Mucosa of stomach (tissue), 1 donor: Measurements from ENCODE around the gene WWC1.

Experiments used
- H3K27me3 ChIP-seq: one replicate; pipeline ENCODE4 v1.7.0; 2013; ENCODE audit warnings: mild to moderate bottlenecking, low read length; ENCODE audit not compliant: control insufficient read depth, insufficient read depth
- H3K36me3 ChIP-seq: one replicate; pipeline ENCODE4 v1.7.0; 2013; ENCODE audit warnings: low read length; ENCODE audit not compliant: control insufficient read depth, insufficient read depth
- H3K4me1 ChIP-seq: one replicate; pipeline ENCODE4 v1.7.0; 2013; ENCODE audit warnings: mild to moderate bottlenecking, low read length; ENCODE audit not compliant: control insufficient read depth, insufficient read depth
- H3K4me3 ChIP-seq: one replicate; pipeline ENCODE4 v1.7.0; 2013; ENCODE audit warnings: low read length
- H3K9ac ChIP-seq: one replicate; pipeline ENCODE4 v1.7.0; 2013; ENCODE audit warnings: mild to moderate bottlenecking, low read length, moderate library complexity
- H3K9me3 ChIP-seq: one replicate; pipeline ENCODE4 v1.7.0; 2013; ENCODE audit warnings: mild to moderate bottlenecking, low read length, moderate library complexity; ENCODE audit not compliant: control insufficient read depth
- donor health status: Pancreatic carcinoma.

Gene WWC1

GRCh38 chr5:168314735-168315411, 23.4 kb downstream of the WWC1 start:
- Histone ChIP-seq H3K27me3 (no peaks in the 10 kb centered on the region), H3K4me3 (no peak overlapping the region), H3K36me3 (no peaks in the 10 kb centered on the region), H3K4me1 (peaks cover 54% of the 10 kb centered on the region), H3K9ac (peak overlapping the region; percentile 62), H3K9me3 (no peaks in the 10 kb centered on the region)

- Histone ChIP-seq H3K9ac (peak overlapping the region; percentile 62), H3K36me3 (no peaks in the 10 kb centered on the region), H3K27me3 (no peaks in the 10 kb centered on the region), H3K4me3 (no peak overlapping the region), H3K4me1 (peaks cover 54% of the 10 kb centered on the region), H3K9me3 (no peaks in the 10 kb centered on the region)
Measured at GRCh38 chr5:168315416-168316138, 24.1 kb downstream of the WWC1 start.

- no peak overlapping the region for H3K4me3 ChIP-seq
- no peaks in the 10 kb centered on the region for H3K27me3 ChIP-seq
- H3K9me3 ChIP-seq, result no peaks in the 10 kb centered on the region
- H3K36me3 ChIP-seq, result no peaks in the 10 kb centered on the region
- peaks cover 48% of the 10 kb centered on the region for H3K4me1 ChIP-seq
- peak overlapping the region; percentile 62 for H3K9ac ChIP-seq
Measured at GRCh38 chr5:168316139-168316578, 24.7 kb downstream of the WWC1 start.

GRCh38 chr5:168317096-168317520, 25.7 kb downstream of the WWC1 start:
- Histone ChIP-seq H3K27me3 (no peaks in the 10 kb centered on the region), H3K9me3 (no peaks in the 10 kb centered on the region), H3K9ac (peak overlapping the region; percentile 62), H3K4me1 (peaks cover 45% of the 10 kb centered on the region), H3K4me3 (no peak overlapping the region), H3K36me3 (no peaks in the 10 kb centered on the region)

- H3K4me1 ChIP-seq, result peaks cover 45% of the 10 kb centered on the region
- H3K4me3 ChIP-seq, result no peak overlapping the region
- H3K27me3 ChIP-seq, result no peaks in the 10 kb centered on the region
- H3K36me3 ChIP-seq, result no peaks in the 10 kb centered on the region
- H3K9me3 ChIP-seq, result no peaks in the 10 kb centered on the region
- H3K9ac ChIP-seq, result no peak overlapping the region
Measured at GRCh38 chr5:168317521-168318147, 26.2 kb downstream of the WWC1 start.

- Histone ChIP-seq H3K9ac (no peak overlapping the region), H3K4me1 (peaks cover 45% of the 10 kb centered on the region), H3K9me3 (no peaks in the 10 kb centered on the region)
Measured at GRCh38 chr5:168318240-168318639, 26.8 kb downstream of the WWC1 start.

GRCh38 chr5:168319774-168320173, 28.3 kb downstream of the WWC1 start:
- no peak overlapping the region for H3K4me3 ChIP-seq
- no peak overlapping the region for H3K9ac ChIP-seq
- peaks cover 34% of the 10 kb centered on the region for H3K4me1 ChIP-seq
- H3K36me3 ChIP-seq, result no peaks in the 10 kb centered on the region
- H3K27me3 ChIP-seq, result no peaks in the 10 kb centered on the region
- H3K9me3 ChIP-seq, result no peaks in the 10 kb centered on the region

More at GRCh38 chr5:168318240-168318639, 26.8 kb downstream of the WWC1 start:
- Histone ChIP-seq H3K4me3 (no peak overlapping the region), H3K36me3 (no peaks in the 10 kb centered on the region), H3K27me3 (no peaks in the 10 kb centered on the region)

GRCh38 chr5:168320805-168321204, 29.4 kb downstream of the WWC1 start:
- Histone ChIP-seq H3K36me3 (no peaks in the 10 kb centered on the region), H3K4me1 (peaks cover 30% of the 10 kb centered on the region), H3K9ac (no peak overlapping the region), H3K9me3 (no peaks in the 10 kb centered on the region), H3K27me3 (no peaks in the 10 kb centered on the region), H3K4me3 (no peak overlapping the region)

- Histone ChIP-seq H3K9ac (no peak overlapping the region), H3K4me3 (no peak overlapping the region), H3K4me1 (peaks cover 26% of the 10 kb centered on the region), H3K9me3 (no peaks in the 10 kb centered on the region), H3K36me3 (no peaks in the 10 kb centered on the region), H3K27me3 (no peaks in the 10 kb centered on the region)
Measured at GRCh38 chr5:168324859-168325630, 33.6 kb downstream of the WWC1 start.

- Histone ChIP-seq H3K4me1 (peaks cover 31% of the 10 kb centered on the region), H3K36me3 (no peaks in the 10 kb centered on the region), H3K9me3 (no peaks in the 10 kb centered on the region), H3K4me3 (no peak overlapping the region), H3K27me3 (no peaks in the 10 kb centered on the region), H3K9ac (no peak overlapping the region)
Measured at GRCh38 chr5:168327019-168327421, 35.6 kb downstream of the WWC1 start.

- peaks cover 31% of the 10 kb centered on the region for H3K4me1 ChIP-seq
- H3K4me3 ChIP-seq, result no peak overlapping the region
- H3K9me3 ChIP-seq, result no peaks in the 10 kb centered on the region
- no peaks in the 10 kb centered on the region for H3K27me3 ChIP-seq
- H3K36me3 ChIP-seq, result no peaks in the 10 kb centered on the region
- H3K9ac ChIP-seq, result no peak overlapping the region
Measured at GRCh38 chr5:168327451-168327850, 36.0 kb downstream of the WWC1 start.
